HG02884 (cell line): ENCODE measurements around the gene MSX2.

Experiments
- ATAC-seq: cut with Tn5 transposase; IDR thresholded peaks from one replicate; pipeline ENCODE4 v1.9.1; 2021; ENCODE audit warnings: mild to moderate bottlenecking, moderate library complexity; ENCODE audit not compliant: unreplicated experiment

The MSX2 gene

GRCh38 chr5:174765540-174765939, 41.2 kb downstream of the MSX2 start:
- ATAC-seq: no peak

DNA sequence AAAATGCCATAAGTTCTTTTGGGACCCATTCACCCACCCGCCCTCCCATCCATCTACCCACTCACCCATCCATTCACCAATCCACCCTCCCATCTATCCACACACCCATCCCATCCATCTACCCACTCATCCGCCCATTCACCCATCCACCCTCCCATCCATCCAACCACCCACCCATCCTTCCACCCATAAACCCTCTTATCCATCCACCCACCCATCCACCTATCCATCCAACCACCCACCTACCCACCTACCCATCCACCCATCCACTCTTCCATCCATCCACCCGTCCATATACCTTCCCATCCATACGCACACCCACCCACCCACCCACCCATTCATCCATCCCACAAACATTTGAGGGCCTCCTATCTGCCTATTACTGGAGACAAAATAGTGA, 43.3 kb downstream of the MSX2 start:
- ATAC-seq: no peak

DNA sequence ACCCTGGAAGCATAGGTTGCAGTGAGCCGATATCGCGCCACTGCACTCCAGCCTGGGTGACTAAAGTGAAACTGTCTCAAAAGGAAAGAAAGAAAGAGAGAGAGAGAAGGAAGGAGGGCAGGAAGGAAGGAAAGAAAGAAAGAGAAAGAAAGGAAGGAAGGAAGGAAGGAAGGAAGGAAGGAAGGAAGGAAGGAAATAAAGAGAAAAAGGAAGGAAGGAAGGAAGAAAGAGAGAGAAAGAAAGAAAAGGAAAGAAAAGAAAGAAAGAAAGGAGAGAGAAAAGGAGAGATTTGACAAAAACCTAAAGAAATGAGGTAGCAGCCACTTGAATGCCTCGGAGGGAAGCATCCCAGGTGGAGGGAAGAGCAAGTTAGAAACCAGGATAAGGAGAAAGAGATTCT, 44.6 kb downstream of the MSX2 start:
- ATAC-seq: no peak

DNA sequence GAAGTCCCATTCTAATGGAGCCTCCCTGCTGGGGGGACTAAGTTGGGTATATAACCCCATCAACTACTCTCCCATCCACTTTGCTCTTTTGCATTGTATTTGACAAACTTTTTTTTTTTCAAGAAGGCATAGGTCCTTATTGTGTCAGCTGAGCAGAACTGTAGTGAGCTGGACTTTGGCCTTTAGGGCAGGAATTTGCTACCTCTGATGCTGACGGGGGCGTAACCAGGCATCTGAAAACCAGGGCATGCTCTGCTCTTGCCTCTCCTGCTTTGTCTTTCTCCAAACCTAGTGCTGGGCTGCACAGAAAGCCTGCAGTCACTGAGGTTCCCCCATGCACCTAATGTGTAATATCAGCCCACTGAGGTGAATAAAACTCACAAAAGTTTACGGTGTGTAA, 49.0 kb downstream of the MSX2 start:
- ATAC-seq: no peak

DNA sequence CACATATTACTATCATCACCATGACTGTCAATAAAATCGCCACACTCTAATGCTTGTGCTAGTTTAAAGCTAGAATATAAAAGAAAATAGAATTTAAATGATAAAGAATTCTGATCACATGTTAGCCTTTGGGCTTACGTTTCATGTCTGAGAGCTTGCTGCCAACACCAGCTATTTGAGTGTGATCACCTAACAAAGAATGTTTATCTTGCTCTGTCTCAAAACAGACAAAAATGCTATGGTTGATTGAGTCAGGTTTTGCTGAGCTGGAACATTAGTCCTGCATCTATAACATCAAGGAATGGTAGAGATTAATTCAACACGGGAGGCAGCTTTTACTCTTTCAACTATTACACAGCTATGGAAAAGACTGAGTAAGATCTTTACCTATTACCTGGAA, 50.7 kb downstream of the MSX2 start:
- no peak for ATAC-seq

DNA sequence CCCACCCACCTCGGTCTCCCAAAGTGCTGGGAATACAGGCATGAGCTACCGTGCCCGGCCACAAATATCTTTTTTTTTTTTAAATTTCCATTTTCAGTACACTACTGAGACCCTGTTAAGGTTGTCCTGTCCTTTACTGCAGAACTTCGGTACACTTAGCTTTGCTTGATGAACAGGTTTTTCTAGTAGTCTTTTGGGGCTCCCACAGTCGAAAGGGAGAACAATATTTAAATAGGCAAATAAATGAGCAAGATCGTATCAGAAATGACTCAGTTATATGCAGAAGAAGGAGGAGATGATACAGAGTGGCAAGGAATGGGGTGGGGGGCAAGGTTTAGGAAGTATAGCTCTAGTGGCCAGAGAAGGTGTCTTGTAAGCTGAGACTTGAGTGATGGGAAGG, 52.7 kb downstream of the MSX2 start:
- ATAC-seq: no peak

DNA sequence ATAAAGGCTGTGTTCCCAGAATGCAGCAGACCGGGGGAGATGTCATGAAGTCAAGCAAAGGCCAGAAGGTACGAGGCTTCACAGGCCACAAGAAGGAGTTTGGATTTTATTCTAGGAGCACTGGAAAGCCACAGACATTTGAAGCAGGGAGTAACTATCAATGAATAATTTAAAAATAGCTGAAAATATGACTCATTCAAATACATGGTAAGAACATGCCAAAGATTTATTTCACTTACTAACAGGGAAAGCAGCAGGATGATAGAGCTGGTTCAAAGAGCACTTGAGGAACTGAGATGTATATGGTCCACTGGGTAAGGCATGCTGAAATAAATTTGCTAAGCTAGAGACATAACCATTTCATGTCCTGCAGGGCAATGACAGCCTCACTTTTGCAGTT, 53.2 kb downstream of the MSX2 start:
- ATAC-seq: no peak
